IPS-11a (cell line): ENCODE measurements around the gene C1QC.

ENCODE experiments used
- H3K4me3 ChIP-seq: one replicate; pipeline ENCODE4 v1.5.1; 2013; ENCODE audit warnings: low read depth, low read length, control low read depth

C1QC gene

DNA sequence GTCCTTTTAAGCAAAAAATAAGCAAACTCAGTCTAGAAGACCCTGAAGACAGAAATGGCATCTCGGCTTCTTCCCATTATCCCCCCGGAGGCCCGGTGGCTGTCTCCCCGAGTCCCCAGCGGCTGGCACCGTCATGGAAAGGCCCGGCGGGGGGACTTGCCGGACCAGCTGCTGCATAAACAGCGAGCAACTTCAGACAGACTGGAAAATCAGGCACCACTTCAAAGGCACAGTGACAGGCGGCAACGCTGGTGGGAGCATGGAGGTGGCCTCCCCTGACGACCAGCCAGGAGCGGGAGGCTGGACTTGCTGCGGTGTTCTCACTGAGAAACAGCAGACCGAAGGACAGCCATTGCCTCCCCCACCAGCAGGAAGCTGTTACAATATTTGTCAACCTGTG is 25.4 kb upstream of the C1QC start:
- no peak overlapping the region for H3K4me3 ChIP-seq

- no peak overlapping the region for H3K4me3 ChIP-seq
Observed at GRCh38 chr1:22619252-22619651, 24.2 kb upstream of the C1QC start.

- no peak overlapping the region for H3K4me3 ChIP-seq
Observed at GRCh38 chr1:22619798-22620197, 23.6 kb upstream of the C1QC start.

DNA sequence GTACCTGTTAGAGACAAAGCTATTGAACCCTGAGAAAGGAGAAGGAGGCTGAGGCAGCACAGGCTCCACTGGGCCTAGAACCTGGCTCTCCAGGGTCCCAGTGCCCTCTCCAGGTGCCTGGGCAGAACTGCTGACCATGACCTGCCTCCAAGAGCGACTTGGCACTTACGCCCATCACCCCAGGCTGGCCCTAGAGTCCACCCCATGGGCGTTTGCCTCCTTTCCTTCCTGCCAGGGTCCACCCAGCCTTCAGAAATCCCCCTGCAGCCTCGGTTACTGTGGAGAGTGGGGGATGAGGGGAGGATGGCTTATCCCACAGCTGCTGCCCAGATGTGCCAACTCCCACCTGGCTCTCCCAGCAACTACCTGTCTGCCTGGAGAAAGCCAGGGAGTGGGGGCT is 21.7 kb upstream of the C1QC start:
- H3K4me3 ChIP-seq: no peak overlapping the region

DNA sequence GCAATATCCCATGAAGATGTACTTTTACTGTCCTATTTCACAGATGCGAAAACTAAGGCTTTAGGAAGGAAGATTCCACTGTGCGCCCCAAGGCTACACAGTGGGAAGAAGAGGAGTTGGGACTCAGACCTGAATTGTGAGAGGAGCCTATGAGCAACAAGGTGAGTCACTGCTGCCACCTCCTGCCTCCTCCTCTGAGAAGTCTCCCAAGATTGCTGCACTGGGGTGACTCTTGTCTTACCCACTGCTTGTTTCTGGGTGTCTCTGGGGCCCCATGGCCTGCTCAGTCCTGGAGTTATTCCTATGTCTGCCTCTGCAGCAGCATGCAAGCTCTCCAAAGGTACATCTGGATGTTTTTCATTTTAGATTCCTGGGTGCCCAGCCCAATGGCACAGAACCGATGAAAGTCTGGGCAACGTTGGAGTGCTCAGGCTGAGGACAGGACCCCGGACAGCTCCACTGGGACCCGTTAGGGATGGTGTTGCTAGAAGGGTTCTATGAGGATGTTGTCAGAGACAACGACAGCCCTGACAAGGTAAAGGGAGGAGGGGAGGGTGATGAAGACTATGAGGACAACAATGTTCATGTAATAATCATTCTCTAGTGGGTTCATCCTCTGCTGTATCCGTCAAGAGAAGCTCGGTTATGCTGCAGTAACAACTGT is 18.0 kb upstream of the C1QC start:
- no peak overlapping the region for H3K4me3 ChIP-seq

DNA sequence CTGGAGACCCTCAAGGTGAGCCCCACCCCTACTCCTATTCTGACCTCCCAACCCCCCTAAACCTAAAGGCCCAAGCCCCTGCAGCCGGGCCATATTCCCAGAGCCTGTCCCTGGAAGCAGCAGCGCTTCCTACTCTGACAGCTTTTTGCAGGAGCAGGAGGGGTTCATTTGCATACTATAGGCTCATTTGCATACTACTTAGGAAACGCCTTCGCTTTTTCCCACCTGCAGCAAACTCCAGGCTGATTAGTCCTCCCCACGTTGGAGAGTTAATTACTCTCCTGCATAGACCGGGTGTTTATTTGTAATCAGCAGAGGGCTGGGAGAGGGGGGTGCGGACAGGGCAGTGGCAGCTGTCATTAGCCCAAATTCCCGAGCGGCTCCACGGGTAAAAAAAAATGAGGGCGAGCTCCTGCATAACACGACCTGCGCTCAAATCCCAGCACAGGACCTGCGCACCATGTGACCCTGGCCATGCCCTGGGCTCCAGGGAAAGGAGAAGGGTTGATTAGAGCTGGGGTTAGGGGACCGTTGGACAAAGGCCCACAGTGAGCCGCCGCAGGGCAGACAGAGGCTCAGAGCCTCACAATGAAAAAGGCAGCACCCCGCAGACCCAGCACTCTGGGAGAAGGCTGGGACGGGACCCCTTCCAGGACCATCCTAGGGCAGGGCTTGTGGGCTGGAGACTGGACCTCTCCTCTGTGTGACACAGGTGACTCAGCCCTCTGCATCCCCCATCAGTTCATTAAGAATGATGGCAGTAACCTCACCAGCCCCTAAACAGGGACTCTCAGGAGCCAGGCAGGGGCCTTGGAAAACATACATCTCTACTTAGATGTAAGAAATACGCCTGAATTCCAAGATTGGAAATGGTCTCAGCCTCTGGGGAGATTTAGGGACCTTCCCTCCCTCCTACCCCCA is 16.9 kb upstream of the C1QC start:
- H3K4me3 ChIP-seq: no peak overlapping the region

DNA sequence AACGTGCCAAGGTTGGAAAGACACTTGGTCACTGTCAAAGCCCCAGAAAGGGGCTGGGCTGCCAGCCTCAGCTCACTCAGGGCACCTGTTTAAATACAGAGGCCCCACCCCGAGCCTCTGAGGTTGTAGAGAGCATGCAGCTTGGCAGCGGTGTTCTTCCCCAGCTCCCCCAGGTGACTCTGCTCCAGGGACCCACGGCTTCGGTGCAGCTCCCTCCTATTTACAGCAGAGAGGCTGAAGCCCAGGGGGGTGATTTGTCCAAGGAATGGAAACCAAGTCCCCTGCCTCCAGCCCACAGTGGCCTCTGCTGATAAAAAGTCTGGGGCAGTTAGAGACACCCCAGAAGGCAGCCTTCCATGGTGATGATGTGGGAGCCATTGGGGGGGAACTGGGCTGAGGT is 16.1 kb upstream of the C1QC start:
- no peak overlapping the region for H3K4me3 ChIP-seq

DNA sequence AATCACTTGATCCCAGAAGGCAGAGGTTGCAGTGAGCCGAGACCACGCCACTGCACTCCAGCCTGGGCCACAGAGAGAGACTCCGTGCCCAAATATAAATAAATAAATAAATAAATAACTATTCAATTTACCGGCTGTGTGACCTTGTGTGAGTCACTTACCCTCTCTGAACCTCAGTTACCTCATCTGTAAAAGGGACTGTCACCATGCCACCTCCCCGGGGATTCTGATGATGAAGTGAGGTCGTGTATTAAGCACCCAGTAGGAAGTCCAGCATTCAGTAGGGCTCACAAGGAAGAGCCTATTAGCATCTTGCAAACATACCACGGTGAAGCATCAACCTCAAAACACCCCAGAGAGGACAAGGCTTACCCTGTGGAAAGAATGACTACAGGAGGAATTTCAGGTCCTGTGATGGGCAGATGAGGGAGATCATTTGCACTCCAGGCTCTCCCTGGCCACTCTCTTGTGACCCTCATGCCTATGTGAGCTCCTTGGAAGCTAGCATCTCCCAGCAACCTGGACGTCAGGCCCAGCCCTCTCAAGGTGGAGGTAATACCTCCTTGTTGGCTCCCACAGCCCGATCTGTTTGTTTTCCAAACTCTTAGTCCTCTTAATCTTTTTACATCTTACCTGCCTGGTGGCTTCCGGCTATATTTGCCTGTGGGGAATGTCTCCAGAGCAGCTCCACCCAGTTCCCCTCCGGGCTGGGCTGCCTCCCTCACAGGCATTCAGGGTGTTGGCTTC is 14.6 kb upstream of the C1QC start:
- H3K4me3 ChIP-seq: no peak overlapping the region

DNA sequence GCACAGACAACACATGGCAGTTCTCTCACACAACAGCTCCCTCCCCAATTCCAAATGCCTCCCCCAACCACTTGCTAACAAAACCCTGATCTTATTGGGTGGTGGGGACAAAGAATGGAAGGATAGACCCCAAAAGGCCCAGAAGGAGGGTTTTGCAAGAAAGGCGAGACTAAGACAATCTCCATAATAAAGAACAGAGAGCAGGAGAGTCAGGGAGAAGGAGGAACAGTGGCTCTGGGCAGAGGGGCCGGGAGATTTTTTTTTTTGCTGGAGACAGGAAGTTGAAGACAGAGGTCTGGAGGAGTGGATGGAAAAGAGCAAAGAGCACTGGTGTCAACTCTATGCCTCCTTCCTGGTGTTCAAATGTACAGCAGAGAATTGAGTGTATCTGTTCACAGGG is 13.5 kb upstream of the C1QC start:
- no peak overlapping the region for H3K4me3 ChIP-seq

GRCh38 chr1:22633697-22634463 is 9.6 kb upstream of the C1QC start:
- no peak overlapping the region for H3K4me3 ChIP-seq

DNA sequence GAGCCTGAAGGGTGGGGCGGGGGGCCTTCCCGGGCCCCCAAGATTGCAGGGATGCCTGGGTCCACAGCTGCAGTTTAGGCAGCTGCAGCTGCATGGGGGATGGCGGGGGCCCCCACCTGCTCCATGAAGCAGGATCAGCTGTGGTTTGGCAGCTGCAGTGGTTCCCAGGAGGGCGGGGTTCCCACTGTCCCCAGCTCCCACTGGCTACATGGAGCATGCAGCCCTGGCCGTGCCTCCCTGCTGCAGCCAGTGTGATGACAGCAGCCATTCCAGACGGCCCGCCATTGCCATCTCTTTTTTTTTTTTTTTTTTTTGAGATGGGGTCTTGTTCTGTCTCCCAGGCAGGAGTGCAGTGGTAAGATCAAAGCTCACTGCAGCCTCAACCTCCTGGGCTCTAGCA is 8.0 kb upstream of the C1QC start:
- H3K4me3 ChIP-seq: no peak overlapping the region

GRCh38 chr1:22636353-22636752 is 7.1 kb upstream of the C1QC start, which contains the start of gene C1QA:
TSS of gene C1QA (plus strand) at chr1:22636628. CDS start at chr1:22637617, 989 bp downstream.
- no peak within 1 kb of the TSS for H3K4me3 ChIP-seq

GRCh38 chr1:22636927-22637326 is 6.5 kb upstream of the C1QC start:
- H3K4me3 ChIP-seq: no peak overlapping the region

DNA sequence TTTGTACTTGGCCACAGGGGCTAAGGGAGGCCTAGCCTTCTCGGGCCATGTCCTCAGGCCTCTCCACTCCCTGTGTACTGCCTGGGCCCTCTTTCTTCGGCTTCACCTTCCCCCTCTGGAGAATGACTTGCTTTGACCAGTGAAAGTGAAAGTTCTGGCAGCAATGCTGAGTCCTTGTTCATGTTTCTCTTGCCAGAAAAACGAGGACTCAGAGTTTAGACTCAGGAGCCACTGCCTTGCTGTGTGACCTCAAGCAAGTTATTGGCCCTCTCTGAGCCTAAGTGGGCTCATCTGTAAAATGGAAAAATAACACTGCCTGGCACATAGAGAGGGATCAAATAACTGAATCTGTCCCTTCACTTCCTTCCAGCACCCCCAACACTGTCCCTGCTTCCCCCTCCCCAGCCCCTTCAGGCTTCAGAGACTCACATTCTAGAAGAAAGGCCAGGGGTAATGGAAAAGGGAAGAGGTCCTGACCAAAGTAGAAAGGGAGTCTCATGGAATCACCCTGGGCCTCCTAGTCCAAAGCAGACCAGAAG is 5.5 kb upstream of the C1QC start:
- no peak overlapping the region for H3K4me3 ChIP-seq

GRCh38 chr1:22638476-22639234 is 4.8 kb upstream of the C1QC start:
- no peak overlapping the region for H3K4me3 ChIP-seq

DNA sequence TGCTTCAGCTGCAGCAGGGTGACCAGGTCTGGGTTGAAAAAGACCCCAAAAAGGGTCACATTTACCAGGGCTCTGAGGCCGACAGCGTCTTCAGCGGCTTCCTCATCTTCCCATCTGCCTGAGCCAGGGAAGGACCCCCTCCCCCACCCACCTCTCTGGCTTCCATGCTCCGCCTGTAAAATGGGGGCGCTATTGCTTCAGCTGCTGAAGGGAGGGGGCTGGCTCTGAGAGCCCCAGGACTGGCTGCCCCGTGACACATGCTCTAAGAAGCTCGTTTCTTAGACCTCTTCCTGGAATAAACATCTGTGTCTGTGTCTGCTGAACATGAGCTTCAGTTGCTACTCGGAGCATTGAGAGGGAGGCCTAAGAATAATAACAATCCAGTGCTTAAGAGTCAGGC is 4.1 kb upstream of the C1QC start:
- H3K4me3 ChIP-seq: no peak overlapping the region

DNA sequence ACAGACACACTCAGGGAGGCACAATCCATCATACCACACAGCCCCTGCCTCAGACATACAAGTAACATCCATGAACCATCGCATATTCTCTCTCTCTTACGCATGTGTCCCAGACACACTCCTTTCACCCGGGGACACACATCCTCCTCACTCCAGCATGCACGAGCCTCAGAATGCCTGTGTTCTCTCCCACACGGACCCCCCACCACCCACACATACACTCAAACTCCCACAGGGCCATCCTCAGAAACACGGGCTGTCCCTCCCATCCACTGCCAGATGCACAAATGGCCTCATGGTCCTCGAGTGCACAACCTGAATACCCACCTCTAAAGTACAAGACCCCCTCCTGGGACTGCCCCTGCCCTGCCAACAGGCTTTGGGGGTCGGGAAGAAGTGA is 2.2 kb upstream of the C1QC start:
- H3K4me3 ChIP-seq: no peak overlapping the region

- no peak overlapping the region for H3K4me3 ChIP-seq
Observed at GRCh38 chr1:22641906-22642636, 1.4 kb upstream of the C1QC start.

DNA sequence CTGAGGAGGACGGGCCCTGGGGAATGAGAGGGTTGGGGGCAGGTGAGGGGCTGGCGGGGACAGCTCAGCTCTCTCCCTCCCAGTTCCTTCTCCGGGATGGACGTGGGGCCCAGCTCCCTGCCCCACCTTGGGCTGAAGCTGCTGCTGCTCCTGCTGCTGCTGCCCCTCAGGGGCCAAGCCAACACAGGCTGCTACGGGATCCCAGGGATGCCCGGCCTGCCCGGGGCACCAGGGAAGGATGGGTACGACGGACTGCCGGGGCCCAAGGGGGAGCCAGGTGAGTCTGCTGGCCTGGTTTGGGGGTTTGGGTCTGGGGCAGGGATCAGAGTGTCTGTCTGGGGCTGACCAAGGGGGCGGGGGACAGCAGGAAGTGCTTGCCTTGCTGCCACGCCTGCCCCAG is 495 bp downstream of the C1QC start:
- no peak overlapping the region for H3K4me3 ChIP-seq
